Coronary artery (tissue), 2 donors: ENCODE results near the gene TRABD2B.

Experiments used
- DNase-seq: peaks from one replicate; pipeline ENCODE4 v3.0.0-alpha.2; 2017; ENCODE audit warnings: low spot score
- H3K27ac ChIP-seq, 2 donors: fragments of 200-600 bp; sonication (generic); one replicate each; pipeline ENCODE4 v1.5.1; 2016 to 2019
- H3K4me3 ChIP-seq: fragments of 200-600 bp; sonication (generic); 2 replicates; pipeline ENCODE4 v1.5.1; 2016; ENCODE audit warnings: mild to moderate bottlenecking, moderate library complexity
- CTCF ChIP-seq: fragments of 200-600 bp; sonication (generic); IDR thresholded peaks from one replicate; pipeline ENCODE4 v1.5.1; 2019; ENCODE audit warnings: antibody characterized with exemption

Gene TRABD2B

DNA sequence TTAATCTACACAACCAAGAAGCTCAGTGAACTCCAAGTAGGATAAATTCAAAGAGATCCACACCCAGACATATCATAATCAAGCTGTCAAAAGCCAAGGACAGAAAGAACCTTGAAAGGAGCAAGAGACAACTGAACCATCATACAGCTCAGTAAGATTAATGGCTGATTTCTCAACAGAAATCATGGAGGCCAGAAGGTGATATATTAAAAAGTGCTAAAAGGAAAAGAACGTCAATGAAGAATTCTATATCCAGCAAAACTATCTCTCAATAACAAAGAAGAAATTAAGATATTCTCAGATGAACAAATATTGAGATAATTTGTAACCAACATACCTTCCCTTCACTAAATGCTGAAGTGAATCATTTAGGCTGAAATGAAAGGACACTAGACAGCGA lies 161.8 kb downstream of the TRABD2B start:
- Histone ChIP-seq H3K4me3 (no peak overlapping the region), H3K27ac (no peak overlapping the region)
- no peak for DNase-seq
- TF ChIP-seq CTCF: no peak

GRCh38 chr1:47834326-47834725 lies 162.9 kb downstream of the TRABD2B start:
- no peak for TF ChIP-seq CTCF
- no peak for DNase-seq

GRCh38 chr1:47830641-47831333 lies 166.4 kb downstream of the TRABD2B start:
- H3K4me3 ChIP-seq: no peak overlapping the region
- no peak for TF ChIP-seq CTCF
- DNase-seq: no peak
- H3K27ac ChIP-seq: peak overlapping the region; percentile 78 to 92

More at GRCh38 chr1:47834326-47834725, 162.9 kb downstream of the TRABD2B start:
- H3K27ac ChIP-seq: no peak overlapping the region
- no peak overlapping the region for H3K4me3 ChIP-seq

GRCh38 chr1:47830021-47830420 lies 167.2 kb downstream of the TRABD2B start:
- DNase-seq: no peak
- no peak overlapping the region for H3K4me3 ChIP-seq
- H3K27ac ChIP-seq: peak overlapping the region; percentile 78 to 92
- TF ChIP-seq CTCF: no peak

GRCh38 chr1:47828978-47829377 lies 168.2 kb downstream of the TRABD2B start:
- H3K27ac ChIP-seq: peak overlapping the region; percentile 78 to 92
- H3K4me3 ChIP-seq: no peak overlapping the region
- DNase-seq: no peak
- no peak for TF ChIP-seq CTCF

DNA sequence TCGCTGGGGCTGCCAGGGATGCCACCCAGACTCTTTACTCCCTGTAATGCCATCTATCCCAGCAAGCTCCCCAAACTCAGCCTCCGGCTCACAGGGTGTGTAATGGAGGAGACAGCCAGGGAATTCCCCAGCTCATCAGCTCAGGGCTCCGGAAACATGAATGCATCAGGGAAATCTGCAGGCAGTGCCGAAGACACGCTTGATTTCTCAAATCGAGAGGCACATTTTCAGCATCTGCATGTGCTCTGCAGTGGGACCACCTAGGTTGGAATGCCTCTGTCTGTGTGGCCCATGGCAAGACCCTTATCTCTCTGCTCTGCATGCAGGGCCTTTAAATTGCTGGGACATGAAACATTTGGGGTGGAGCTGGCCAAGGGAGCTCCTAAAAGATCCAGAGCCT lies 170.1 kb downstream of the TRABD2B start:
- TF ChIP-seq CTCF: no peak
- Histone ChIP-seq H3K27ac (peak overlapping the region; percentile 78 to 92), H3K4me3 (no peak overlapping the region)
- no peak for DNase-seq

- no peak for TF ChIP-seq CTCF
- no peak for DNase-seq
- Histone ChIP-seq H3K27ac (peak overlapping the region in 1 of 2 donors; percentile 66), H3K4me3 (no peak overlapping the region)
Observed at GRCh38 chr1:47824716-47825115, 172.5 kb downstream of the TRABD2B start.
